HFFc6 (cell line): ENCODE results near the gene MAP1S. TPM values are rescaled to one million over a fixed set of nuclear protein-coding genes. Genes with fewer than 3 reads are reported as not detected.
"Not testable (repeated sequence)": the region's sequence is repeated elsewhere in the genome, so short reads cannot be mapped to it uniquely, and the experiment has no call there.

Experiments used
- DNase-seq: peaks from one replicate; pipeline ENCODE4 v3.0.0-alpha.2; 2018
- H3K27ac Mint-ChIP-seq: 2 replicates; pipeline ENCODE4 v1.8.0; 2020; ENCODE audit warnings: mild to moderate bottlenecking, mixed read lengths
- H3K27me3 Mint-ChIP-seq: 2 replicates; pipeline ENCODE4 v1.8.0; 2021; ENCODE audit warnings: mild to moderate bottlenecking, moderate library complexity, mixed read lengths; ENCODE audit not compliant: insufficient read depth
- H3K36me3 Mint-ChIP-seq: 2 replicates; pipeline ENCODE4 v1.8.0; 2021; ENCODE audit warnings: low read depth, mixed read lengths
- H3K4me1 Mint-ChIP-seq: 2 replicates; pipeline ENCODE4 v1.8.0; 2020; ENCODE audit warnings: low read depth, mixed read lengths
- H3K4me3 Mint-ChIP-seq: 2 replicates; pipeline ENCODE4 v1.8.0; 2020; ENCODE audit warnings: mild to moderate bottlenecking, moderate library complexity, mixed read lengths
- H3K9me3 Mint-ChIP-seq: 2 replicates; pipeline ENCODE4 v1.8.0; 2020; ENCODE audit warnings: mild to moderate bottlenecking, mixed read lengths
- total RNA-seq, 6 experiments: library from RNA; stranded (reverse); fragmentation: NEBNext Ultra II Directional; extraction: Animal tissue kit (Norgen Biotek cat#: 25700); gene quantifications; 2 replicates in 1 of 6; 3 replicates in 5 of 6; pipeline ENCODE4 v1.2.3, GENCODE V29; 2021
- TF ChIP-seq, protein P1 (sequence below): fragments of 200-600 bp; sonication (generic); IDR thresholded peaks from 2 replicates; pipeline ENCODE4 v1.5.0; 2021; ENCODE audit warnings: antibody characterized with exemption, mild to moderate bottlenecking

The MAP1S gene
- total RNA-seq, 6 experiments from 2014 or later: 56.0 to 77.9 (median 68.2) TPM

DNA sequence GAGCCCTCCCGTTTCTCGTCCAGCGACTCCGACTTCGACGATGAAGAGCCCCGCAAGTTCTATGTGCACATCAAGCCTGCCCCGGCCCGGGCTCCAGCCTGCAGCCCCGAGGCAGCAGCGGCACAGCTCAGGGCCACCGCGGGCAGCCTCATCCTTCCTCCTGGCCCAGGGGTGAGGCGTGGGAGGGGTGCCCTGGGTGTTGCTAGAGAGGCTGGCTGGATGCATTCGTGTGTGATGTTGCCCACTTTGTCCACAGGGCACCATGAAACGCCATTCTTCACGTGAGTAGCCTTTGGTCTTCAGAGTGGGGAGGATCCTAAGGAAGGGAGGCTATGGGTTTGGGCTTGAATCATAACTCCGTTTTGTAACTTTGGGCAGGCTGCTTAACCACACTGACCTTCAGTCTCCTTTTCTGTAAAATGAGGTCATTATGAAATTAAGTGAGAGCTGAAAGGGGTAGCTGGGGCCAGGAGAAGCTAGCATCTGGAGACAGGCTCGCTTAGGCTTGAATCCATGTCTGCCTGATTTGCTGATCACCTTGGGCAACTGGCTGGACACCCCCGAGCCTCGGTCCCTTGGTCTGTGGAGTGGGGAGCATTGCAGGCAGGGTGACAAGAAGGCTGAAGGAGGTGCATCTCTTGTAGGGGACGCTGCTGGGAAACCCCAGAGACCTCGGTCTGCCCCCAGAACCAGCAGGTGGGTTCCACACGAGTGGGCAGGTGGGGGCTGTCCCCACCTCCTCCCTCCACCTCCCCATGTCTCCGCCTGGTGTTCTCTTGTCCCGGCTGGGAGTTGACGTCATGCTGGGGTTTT is 56.9 kb downstream of the MAP1S start:
- H3K4me3 Mint-ChIP-seq: no peak overlapping the region
- no peaks in the 10 kb centered on the region for H3K9me3 Mint-ChIP-seq
- no peaks in the 10 kb centered on the region for H3K36me3 Mint-ChIP-seq
- TF ChIP-seq, protein P1, sequence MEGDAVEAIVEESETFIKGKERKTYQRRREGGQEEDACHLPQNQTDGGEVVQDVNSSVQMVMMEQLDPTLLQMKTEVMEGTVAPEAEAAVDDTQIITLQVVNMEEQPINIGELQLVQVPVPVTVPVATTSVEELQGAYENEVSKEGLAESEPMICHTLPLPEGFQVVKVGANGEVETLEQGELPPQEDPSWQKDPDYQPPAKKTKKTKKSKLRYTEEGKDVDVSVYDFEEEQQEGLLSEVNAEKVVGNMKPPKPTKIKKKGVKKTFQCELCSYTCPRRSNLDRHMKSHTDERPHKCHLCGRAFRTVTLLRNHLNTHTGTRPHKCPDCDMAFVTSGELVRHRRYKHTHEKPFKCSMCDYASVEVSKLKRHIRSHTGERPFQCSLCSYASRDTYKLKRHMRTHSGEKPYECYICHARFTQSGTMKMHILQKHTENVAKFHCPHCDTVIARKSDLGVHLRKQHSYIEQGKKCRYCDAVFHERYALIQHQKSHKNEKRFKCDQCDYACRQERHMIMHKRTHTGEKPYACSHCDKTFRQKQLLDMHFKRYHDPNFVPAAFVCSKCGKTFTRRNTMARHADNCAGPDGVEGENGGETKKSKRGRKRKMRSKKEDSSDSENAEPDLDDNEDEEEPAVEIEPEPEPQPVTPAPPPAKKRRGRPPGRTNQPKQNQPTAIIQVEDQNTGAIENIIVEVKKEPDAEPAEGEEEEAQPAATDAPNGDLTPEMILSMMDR: no peak
- no peak overlapping the region for H3K27ac Mint-ChIP-seq
- H3K27me3 Mint-ChIP-seq: peaks cover 8% of the 10 kb centered on the region
- H3K4me1 Mint-ChIP-seq: no peaks in the 10 kb centered on the region
- no peak for DNase-seq

GRCh38 chr19:17777840-17778239 is 58.6 kb downstream of the MAP1S start:
- DNase-seq, H3K27ac Mint-ChIP-seq, H3K36me3 Mint-ChIP-seq, H3K27me3 Mint-ChIP-seq, H3K4me3 Mint-ChIP-seq, H3K9me3 Mint-ChIP-seq, H3K4me1 Mint-ChIP-seq: not testable (repeated sequence)

- Mint-ChIP-seq H3K4me3 (no peak overlapping the region), H3K36me3 (no peaks in the 10 kb centered on the region), H3K9me3 (no peaks in the 10 kb centered on the region), H3K4me1 (no peaks in the 10 kb centered on the region), H3K27me3 (peaks cover under 1% of the 10 kb centered on the region), H3K27ac (no peak overlapping the region)
- TF ChIP-seq, protein P1: no peak
- DNase-seq: peak; percentile 17
These were observed 59.1 kb downstream of the MAP1S start for GRCh38 chr19:17778251-17778967.

DNA sequence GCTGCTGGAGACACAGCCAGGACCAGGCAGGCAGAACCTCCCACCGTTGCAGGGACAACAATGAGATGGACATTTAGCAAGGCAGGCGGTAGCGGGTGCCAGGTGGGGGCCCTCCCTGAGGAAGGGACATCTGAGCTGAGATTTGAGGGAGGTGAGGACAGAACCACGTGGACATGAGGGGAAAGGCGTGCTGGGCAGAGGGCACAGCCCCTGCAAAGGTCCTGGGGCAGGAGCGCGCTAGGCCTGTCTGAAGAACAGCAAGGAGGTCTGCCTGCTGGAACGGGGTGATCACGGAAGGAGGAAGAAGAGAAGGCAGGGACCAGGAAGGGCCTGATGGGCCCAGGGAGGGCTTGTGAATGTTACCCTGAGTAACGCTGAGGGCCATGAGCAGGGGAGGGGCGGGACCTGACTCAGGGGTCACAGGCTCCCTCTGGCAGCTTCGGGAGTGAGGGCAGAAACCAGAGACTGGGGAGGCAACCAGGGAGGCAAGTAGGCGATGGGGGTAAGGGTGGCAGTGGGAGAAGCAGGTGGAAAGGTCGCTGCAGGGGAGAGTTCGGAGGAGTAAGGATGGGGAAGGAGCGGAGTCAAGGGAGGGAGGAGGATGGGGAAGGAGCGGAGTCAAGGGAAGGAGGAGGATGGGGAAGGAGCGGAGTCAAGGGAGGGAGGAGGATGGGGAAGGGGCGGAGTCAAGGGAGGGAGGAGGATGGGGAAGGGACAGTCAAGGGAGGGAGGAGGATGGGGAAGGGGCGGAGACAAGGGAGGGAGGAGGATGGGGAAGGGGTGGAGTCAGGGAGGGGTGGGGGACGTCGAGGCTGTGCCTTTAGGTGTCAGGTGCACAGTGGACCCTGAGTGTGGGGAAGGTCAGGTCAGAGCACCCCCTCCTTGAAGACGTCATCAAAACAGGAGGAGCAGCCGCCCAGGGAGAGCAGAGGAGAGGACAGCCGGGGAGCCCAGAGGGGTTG is 60.0 kb downstream of the MAP1S start:
- Mint-ChIP-seq H3K36me3 (no peaks in the 10 kb centered on the region), H3K9me3 (no peaks in the 10 kb centered on the region), H3K4me3 (peak overlapping the region; percentile 17; the same call in 1 of the 2 replicates), H3K27me3 (no peaks in the 10 kb centered on the region; the same call in none of the 2 replicates), H3K27ac (no peak overlapping the region), H3K4me1 (no peaks in the 10 kb centered on the region)
- no peak for DNase-seq
- TF ChIP-seq, protein P1: no peak

DNA sequence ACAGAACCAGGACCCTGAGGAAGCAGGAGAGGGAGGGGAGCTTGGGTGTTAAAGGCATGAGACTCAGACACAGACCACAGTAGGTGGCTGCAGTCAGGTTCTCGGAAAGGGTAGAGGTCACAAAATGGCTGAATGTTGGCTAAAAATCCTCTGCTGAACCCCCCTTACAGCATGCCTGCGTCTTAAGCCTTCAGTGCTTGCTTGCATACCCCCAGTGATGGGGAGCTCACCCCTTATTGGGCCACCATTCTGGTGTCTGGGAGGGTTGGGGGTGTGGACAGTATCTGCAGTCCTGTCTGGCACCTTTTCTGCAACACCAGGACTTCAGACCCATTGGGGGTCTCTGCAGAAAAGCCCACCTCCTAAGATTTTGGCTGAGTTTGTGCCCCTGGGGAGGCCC is 61.5 kb downstream of the MAP1S start:
- Mint-ChIP-seq H3K9me3 (no peaks in the 10 kb centered on the region), H3K4me1 (no peaks in the 10 kb centered on the region), H3K4me3 (no peak overlapping the region), H3K27me3 (no peaks in the 10 kb centered on the region; the same call in 1 of the 2 replicates), H3K36me3 (no peaks in the 10 kb centered on the region), H3K27ac (no peak overlapping the region)
- no peak for DNase-seq
- TF ChIP-seq, protein P1: no peak

- not testable (repeated sequence) for H3K27me3 Mint-ChIP-seq, H3K4me3 Mint-ChIP-seq, DNase-seq, H3K9me3 Mint-ChIP-seq, H3K27ac Mint-ChIP-seq, H3K36me3 Mint-ChIP-seq, H3K4me1 Mint-ChIP-seq
These were observed 64.4 kb downstream of the MAP1S start for GRCh38 chr19:17783721-17784120.
